Measurements from ENCODE around the gene RPTOR.
A peak's percentile ranks its signal among the peaks of the same experiment; 100 is the strongest.

The RPTOR gene

GRCh38 chr17:80855948-80856862 is 311.6 kb downstream of the RPTOR start:
- DNase-seq: peak; percentile 64
- H3K27me3 ChIP-seq: no peaks in the 10 kb centered on the region
- H3K9me3 ChIP-seq: no peaks in the 10 kb centered on the region
- no peak overlapping the region for H3K4me3 ChIP-seq (ENCODE audit: low read depth, low read length)
- H3K4me1 ChIP-seq: peaks cover 33% of the 10 kb centered on the region
- peaks cover 4% of the 10 kb centered on the region for H3K36me3 ChIP-seq
- TF ChIP-seq, protein P1, sequence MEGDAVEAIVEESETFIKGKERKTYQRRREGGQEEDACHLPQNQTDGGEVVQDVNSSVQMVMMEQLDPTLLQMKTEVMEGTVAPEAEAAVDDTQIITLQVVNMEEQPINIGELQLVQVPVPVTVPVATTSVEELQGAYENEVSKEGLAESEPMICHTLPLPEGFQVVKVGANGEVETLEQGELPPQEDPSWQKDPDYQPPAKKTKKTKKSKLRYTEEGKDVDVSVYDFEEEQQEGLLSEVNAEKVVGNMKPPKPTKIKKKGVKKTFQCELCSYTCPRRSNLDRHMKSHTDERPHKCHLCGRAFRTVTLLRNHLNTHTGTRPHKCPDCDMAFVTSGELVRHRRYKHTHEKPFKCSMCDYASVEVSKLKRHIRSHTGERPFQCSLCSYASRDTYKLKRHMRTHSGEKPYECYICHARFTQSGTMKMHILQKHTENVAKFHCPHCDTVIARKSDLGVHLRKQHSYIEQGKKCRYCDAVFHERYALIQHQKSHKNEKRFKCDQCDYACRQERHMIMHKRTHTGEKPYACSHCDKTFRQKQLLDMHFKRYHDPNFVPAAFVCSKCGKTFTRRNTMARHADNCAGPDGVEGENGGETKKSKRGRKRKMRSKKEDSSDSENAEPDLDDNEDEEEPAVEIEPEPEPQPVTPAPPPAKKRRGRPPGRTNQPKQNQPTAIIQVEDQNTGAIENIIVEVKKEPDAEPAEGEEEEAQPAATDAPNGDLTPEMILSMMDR (IDR thresholded peaks at IDR 0.05; ENCODE audit: low read depth, low read length): no peak

GRCh38 chr17:80856863-80857755 is 312.5 kb downstream of the RPTOR start:
- Histone ChIP-seq H3K36me3 (peaks cover 4% of the 10 kb centered on the region), H3K9me3 (no peaks in the 10 kb centered on the region), H3K4me3 (ENCODE audit: low read depth, low read length) (no peak overlapping the region), H3K4me1 (peaks cover 42% of the 10 kb centered on the region), H3K27me3 (no peaks in the 10 kb centered on the region)
- no peak for DNase-seq
- TF ChIP-seq, protein P1 (IDR thresholded peaks at IDR 0.05; ENCODE audit: low read depth, low read length): no peak

DNA sequence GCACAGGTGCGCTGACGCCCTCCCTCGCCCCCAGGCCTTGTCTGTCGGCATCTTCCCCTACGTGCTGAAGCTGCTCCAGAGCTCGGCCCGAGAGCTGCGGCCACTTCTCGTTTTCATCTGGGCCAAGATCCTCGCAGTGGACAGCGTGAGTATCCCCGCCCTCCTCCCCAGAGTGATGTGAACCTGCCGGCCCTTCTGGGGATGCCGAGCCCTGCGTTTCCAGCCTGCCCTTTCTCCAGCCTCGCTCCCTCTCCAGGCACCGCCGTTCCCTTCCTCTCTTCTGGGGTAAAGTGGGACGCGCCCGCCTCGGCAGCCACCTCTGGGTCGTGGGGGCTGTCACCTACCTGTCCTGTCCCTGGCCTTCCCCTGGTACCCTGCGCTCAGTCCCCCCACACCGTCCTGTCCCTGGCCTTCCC is 313.1 kb downstream of the RPTOR start:
- H3K4me1 ChIP-seq: peaks cover 44% of the 10 kb centered on the region

GRCh38 chr17:80858301-80859001 is 313.8 kb downstream of the RPTOR start:
- Histone ChIP-seq H3K4me1 (peaks cover 44% of the 10 kb centered on the region), H3K4me3 (ENCODE audit: low read depth, low read length) (no peak overlapping the region), H3K27me3 (no peaks in the 10 kb centered on the region), H3K36me3 (peaks cover 7% of the 10 kb centered on the region), H3K9me3 (no peaks in the 10 kb centered on the region)
- DNase-seq: no peak
- TF ChIP-seq, protein P1 (IDR thresholded peaks at IDR 0.05; ENCODE audit: low read depth, low read length): no peak

More for the DNA sequence above, 313.1 kb downstream of the RPTOR start:
- Histone ChIP-seq H3K9me3 (no peaks in the 10 kb centered on the region), H3K27me3 (no peaks in the 10 kb centered on the region), H3K36me3 (peaks cover 6% of the 10 kb centered on the region), H3K4me3 (ENCODE audit: low read depth, low read length) (no peak overlapping the region)
- TF ChIP-seq, protein P1 (IDR thresholded peaks at IDR 0.05; ENCODE audit: low read depth, low read length): no peak
- DNase-seq: no peak

- H3K9me3 ChIP-seq: no peaks in the 10 kb centered on the region
- H3K4me3 ChIP-seq (ENCODE audit: low read depth, low read length): no peak overlapping the region
- peak; percentile 66 for DNase-seq
- H3K36me3 ChIP-seq: peaks cover 7% of the 10 kb centered on the region
- peaks cover 44% of the 10 kb centered on the region for H3K4me1 ChIP-seq
- no peaks in the 10 kb centered on the region for H3K27me3 ChIP-seq
- TF ChIP-seq, protein P1 (IDR thresholded peaks at IDR 0.05; ENCODE audit: low read depth, low read length): no peak
These were observed 314.6 kb downstream of the RPTOR start for GRCh38 chr17:80859002-80859941.

Measured in BE2C (cell line).